LoVo (cell line): ENCODE measurements around the gene RNF40.

Experiments
- DNase-seq: peaks from one replicate; pipeline ENCODE4 v3.0.0-alpha.2; 2016; ENCODE audit warnings: low spot score

RNF40 gene

GRCh38 chr16:30761928-30762902 is at the start of gene RNF40, which contains the start of gene CFAP119:
Gene RNF40 (plus strand): TSS chr16:30762322. CDS start chr16:30762546, 224 bp downstream.
Gene CFAP119 (minus strand): TSS chr16:30762062. CDS start chr16:30761748, 314 bp downstream.
- peak; percentile 97 for DNase-seq

DNA sequence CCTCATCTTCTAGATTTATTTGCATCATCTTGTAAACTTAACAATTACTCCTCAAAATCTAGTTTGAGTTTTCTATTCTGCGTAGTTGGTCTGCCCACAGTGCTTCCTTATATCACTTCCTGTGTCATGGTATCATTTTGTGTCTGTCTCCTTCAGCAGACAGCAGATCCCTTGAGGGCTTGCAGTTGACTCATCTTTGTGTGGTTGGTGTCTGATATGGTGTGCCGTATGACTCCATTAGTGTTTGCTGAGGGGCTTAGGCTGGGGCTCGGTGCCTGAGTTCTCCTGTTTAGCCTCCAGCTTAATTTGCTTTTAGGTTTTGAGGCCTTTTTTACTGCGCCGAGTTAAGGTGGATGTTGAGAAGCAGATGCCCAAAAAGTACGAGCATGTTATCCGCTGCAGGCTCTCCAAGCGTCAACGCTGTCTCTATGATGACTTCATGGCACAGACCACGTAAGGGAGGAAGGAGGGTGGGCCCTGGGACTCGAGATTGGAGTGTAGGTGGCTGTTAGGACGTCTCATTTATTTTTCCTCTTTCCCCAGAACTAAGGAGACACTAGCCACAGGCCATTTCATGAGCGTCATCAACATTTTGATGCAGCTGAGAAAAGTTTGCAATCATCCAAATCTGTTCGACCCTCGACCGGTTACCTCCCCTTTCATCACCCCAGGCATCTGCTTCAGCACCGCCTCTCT is 46.2 kb upstream of the RNF40 start:
- DNase-seq: no peak

GRCh38 chr16:30720086-30720485 is 42.0 kb upstream of the RNF40 start:
- no peak for DNase-seq

DNA sequence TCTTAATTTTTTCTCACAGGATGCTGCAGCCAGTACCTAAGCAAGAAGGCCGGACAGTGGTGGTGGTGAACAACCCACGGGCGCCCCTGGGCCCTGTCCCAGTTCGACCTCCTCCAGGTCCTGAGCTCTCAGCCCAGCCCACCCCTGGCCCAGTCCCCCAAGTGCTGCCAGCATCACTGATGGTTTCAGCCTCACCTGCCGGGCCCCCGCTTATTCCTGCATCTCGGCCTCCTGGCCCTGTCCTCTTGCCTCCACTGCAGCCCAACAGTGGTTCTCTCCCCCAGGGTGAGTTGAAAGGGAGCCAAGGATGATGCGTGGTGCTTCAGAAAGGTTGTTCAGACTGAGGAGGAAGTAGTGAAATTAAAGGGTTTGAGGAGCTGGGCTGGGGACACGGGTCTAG is 41.4 kb upstream of the RNF40 start:
- no peak for DNase-seq

DNA sequence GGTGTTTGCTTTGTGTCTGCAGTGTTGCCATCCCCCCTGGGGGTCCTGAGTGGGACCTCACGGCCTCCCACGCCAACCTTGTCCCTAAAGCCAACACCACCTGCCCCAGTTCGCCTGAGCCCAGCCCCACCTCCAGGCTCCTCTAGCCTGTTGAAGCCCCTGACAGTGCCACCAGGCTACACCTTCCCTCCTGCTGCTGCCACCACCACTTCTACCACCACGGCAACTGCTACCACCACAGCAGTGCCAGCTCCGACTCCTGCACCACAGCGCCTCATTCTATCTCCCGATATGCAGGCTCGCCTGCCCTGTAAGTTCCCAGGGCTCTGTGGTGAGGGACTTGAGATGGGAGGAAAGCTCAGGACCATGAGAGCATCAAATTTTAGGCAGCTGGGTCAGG is 41.0 kb upstream of the RNF40 start:
- DNase-seq: no peak

GRCh38 chr16:30721606-30722005 is 40.5 kb upstream of the RNF40 start:
- DNase-seq: no peak

DNA sequence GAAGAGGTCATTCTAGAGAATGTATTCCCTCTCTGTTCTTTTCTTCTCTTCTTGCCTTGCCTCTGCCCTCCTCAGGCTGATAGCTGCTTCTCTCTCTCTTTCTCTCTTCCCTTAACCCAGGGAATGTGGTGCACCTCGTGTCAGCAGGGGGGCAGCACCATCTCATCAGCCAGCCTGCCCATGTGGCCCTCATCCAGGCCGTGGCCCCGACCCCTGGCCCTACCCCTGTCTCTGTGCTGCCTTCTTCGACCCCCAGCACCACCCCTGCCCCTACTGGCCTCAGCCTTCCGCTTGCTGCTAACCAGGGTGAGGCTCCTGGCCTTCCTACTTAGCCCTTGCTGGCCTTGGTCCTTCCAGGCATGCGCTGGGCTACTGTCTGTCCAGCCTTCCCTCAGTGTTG is 39.7 kb upstream of the RNF40 start:
- DNase-seq: no peak

DNA sequence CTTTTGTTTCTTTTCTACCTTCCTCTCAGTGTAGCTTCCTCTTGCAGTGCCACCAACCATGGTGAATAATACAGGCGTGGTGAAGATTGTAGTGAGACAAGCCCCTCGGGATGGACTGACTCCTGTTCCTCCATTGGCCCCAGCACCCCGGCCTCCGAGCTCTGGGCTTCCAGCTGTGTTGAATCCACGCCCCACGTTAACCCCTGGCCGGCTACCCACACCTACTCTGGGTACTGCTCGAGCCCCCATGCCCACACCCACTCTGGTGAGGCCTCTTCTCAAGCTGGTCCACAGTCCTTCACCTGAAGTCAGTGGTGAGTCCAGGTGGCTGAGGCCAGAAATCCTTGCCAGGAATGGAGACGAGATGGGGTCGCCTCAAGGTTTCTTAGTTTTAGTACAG is 39.2 kb upstream of the RNF40 start:
- DNase-seq: no peak

DNA sequence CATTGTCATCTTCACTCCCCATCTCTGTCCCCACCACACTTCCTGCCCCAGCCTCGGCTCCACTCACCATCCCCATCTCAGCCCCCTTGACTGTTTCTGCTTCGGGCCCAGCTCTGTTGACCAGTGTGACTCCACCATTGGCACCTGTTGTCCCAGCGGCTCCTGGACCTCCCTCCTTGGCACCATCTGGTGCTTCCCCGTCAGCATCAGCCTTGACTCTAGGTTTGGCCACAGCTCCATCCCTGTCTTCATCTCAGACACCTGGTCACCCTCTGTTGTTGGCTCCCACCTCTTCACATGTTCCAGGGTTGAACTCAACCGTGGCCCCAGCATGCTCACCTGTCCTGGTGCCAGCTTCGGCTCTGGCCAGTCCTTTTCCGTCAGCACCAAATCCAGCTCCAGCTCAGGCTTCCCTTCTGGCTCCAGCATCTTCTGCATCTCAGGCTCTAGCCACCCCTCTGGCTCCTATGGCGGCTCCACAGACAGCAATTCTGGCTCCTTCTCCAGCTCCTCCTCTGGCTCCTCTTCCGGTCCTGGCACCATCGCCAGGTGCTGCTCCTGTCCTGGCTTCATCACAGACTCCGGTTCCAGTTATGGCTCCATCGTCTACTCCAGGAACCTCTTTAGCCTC is 38.3 kb upstream of the RNF40 start:
- no peak for DNase-seq

GRCh38 chr16:30724641-30725417 is 37.3 kb upstream of the RNF40 start:
- DNase-seq: no peak

- DNase-seq: no peak
These were observed 36.7 kb upstream of the RNF40 start for GRCh38 chr16:30725418-30725792.

- no peak for DNase-seq
These were observed 33.8 kb upstream of the RNF40 start for GRCh38 chr16:30728321-30728720.

DNA sequence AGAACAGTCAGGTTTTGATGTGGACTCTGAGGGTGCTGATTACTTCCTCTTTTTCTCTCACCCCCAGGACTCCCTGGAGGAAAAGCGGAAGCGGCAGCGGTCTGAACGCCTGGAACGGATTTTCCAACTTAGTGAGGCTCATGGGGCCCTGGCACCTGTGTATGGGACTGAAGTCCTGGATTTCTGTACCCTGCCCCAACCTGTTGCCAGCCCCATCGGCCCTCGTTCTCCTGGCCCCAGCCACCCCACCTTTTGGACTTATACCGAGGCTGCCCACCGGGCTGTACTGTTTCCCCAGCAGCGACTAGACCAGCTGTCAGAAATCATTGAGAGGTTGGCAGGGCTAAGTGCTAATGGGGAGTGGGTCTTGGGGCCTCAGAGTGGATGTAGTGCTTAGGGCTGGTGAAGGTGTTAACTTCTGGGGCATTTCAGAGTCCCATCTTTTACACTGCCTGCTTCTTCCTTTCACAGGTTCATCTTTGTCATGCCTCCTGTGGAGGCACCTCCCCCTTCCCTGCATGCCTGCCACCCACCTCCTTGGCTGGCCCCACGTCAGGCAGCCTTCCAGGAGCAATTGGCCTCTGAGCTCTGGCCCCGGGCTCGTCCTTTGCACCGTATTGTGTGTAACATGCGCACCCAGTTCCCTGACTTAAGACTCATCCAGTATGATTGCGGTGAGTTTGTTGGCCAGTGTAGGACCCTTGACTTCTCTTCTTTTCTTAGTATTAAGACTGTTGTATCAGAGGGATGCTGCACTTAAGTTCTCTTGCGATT is 33.0 kb upstream of the RNF40 start:
- DNase-seq: no peak

- DNase-seq: no peak
These were observed 30.7 kb upstream of the RNF40 start for GRCh38 chr16:30731411-30731810.

DNA sequence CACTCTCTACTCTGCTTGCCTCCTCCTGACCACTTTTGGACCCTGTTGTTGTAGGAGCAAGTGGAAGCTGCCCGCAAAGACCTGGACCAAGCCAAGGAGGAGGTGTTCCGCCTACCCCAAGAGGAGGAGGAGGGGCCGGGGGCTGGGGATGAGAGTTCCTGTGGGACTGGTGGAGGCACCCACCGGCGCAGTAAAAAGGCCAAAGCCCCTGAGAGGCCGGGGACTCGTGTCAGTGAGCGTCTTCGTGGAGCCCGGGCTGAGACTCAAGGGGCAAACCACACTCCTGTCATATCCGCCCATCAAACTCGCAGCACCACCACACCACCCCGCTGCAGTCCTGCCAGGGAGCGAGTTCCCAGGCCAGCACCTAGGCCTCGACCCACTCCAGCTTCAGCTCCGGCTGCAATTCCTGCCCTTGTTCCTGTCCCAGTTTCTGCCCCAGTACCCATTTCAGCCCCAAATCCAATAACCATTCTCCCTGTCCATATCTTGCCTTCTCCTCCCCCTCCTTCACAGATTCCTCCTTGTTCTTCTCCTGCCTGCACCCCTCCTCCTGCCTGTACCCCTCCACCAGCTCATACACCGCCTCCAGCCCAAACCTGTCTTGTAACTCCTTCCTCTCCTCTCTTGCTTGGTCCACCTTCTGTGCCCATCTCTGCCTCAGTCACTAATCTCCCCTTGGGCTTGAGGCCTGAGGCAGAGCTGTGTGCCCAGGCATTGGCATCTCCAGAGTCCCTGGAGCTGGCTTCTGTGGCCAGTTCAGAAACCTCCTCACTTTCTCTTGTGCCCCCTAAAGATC is 24.9 kb upstream of the RNF40 start:
- no peak for DNase-seq

DNA sequence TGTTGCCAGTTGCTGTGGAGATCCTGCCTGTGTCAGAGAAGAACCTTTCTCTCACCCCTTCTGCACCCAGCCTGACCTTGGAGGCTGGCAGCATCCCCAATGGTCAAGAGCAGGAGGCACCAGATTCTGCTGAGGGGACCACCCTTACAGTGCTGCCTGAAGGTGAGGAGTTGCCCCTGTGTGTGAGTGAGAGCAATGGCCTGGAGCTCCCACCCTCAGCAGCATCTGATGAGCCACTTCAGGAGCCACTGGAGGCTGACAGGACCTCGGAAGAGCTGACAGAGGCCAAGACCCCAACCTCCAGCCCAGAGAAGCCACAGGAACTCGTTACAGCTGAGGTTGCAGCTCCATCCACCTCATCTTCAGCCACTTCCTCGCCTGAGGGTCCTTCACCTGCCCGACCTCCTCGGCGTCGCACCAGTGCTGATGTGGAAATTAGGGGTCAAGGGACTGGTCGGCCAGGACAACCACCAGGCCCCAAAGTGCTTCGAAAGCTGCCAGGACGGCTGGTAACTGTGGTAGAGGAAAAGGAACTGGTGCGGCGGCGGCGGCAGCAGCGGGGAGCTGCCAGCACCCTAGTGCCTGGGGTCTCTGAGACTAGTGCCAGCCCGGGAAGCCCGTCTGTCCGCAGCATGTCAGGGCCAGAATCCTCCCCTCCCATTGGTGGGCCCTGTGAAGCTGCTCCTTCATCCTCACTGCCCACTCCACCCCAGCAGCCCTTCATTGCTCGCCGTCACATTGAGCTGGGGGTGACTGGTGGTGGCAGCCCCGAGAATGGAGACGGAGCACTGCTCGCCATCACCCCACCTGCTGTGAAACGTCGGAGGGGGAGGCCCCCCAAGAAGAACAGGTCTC is 24.1 kb upstream of the RNF40 start:
- no peak for DNase-seq

- DNase-seq: no peak
These were observed 22.9 kb upstream of the RNF40 start for GRCh38 chr16:30738984-30739951.
